ENCODE results near the gene CEP57.
"Not testable (repeated sequence)": the region's sequence is repeated elsewhere in the genome, so short reads cannot be mapped to it uniquely, and the experiment has no call there.

CEP57 gene

DNA sequence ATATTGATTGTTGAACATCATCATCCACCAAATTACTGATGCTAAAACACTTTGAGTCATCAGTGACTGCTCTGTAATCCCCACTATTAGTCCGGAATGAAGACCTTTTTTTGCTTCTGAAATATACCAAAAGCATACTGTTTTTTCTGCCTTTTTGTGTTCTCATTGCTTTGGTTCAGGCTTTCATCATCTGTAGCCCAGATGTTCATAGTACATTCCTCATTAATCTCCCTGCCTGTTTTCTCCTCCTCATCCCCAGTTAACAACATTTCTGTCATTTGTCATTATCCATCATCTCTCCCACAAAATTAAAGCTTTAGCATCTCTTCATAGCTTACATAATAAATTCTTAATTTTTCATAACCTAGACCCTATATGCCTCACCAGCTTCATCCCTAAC lies 9.2 kb downstream of the CEP57 start:
- no peak for DNase-seq

DNA sequence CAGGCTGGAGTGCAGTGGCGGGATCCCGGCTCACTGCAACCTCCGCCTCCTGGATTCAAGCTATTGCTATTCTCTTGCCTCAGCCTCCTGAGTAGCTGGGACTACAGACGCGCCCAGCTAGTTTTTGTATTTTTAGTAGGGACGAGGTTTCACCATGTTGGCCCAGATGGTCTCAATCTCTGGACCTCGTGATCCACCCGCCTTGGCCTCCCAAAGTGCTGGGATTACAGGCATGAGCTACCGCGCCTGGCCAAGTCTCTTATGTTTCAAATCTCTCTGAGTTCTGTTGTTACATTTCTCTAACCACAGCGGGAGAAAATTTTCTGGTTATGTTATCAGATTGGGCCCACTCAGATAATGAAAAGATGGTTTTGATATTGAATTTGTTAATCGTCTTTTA lies 10.1 kb downstream of the CEP57 start:
- DNase-seq = no peak

GRCh38 chr11:95802806-95803205 lies 12.5 kb downstream of the CEP57 start:
- DNase-seq = no peak

GRCh38 chr11:95803973-95804372 lies 13.7 kb downstream of the CEP57 start:
- no peak for DNase-seq

DNA sequence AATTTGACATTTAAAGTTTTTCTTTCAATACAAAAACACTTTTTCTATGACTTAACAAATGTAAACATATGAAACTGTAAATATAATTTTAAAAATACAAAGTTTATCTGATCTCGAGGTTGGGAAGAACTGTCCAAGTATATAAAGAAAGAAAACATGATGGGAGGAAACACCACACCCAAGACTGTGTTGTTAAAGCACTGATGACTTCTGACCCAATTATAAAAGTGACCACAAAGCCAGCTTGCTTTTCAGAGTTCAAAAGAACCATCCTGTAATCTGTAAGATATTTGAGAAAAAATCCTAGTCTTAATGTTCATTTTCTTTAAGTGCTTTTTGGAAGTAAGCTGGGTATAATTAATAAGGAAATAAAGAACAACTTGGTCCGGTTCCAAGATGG lies 15.6 kb downstream of the CEP57 start:
- no peak for DNase-seq

DNA sequence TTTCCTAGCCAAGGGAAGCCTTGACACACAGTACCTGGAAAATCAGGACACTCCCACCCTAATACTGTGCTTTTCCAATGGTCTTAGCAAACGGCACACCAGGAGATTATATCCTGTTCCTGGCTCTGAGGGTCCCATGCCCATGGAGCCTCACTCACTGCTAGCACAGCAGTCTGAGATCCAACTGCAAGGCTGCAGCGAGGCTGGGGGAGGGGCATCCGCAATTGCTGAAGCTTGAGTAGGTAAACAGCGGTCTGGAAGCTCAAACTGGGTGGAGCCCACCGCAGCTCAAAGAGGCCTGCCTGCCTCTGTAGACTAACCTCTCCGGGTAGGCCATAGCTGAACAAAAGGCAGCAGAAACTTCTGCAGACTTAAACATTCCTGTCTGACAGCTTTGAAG lies 16.2 kb downstream of the CEP57 start:
- not testable (repeated sequence) for DNase-seq

DNA sequence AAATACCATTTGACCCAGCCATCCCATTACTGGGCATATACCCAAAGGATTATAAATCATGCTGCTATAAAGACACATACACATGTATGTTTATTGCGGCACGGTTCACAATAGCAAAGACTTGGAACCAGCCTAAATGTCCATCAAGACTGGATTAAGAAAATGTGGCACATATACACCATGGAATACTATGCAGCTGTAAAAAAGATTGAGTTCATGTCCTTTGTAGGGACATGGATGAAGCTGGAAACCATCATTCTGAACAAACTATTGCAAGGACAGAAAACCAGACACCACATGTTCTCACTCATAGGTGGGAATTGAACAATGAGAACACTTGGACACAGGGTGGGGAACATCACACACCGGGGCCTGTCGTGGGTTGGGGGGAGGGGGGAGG lies 20.8 kb downstream of the CEP57 start:
- not testable (repeated sequence) for DNase-seq

DNA sequence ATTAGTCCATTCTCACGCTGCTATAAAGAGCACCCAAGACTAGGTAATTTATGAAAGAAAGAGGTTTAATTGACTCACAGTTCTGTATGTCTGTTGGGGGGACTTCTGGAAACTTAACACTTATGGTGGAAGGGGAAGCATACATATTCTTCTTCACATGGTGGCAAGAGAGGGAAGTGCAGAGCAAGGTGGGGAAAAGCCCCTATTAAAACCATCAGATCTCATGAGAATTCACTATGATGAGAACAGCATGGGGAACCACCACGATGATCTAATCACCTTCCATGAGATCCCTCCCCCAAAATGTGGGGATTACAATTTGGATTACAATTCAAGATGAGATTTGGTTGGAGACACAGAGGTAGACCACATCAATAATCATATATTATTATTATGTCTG lies 25.7 kb downstream of the CEP57 start:
- no peak for DNase-seq

DNA sequence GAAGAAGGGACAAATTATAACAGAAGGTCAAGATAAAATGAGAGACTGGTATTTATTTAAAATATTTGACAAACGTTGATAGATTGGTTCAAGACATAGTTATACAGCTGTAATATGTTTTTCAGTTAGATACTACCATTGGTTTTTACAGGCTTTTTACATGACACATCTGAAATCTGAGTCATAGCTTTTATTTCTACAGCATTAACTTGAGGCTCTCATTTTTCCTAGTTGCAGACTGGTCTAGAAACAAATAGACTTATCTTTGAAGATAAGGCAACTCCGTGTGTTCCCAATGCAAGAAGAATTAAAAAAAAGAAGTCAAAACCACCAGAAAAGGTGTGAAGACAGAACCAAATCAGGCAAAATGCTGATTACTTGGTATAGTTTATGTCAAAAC lies 31.3 kb downstream of the CEP57 start:
- DNase-seq = no peak

GRCh38 chr11:95827696-95828095 lies 37.4 kb downstream of the CEP57 start:
- DNase-seq = no peak

- no peak for DNase-seq
Observed at GRCh38 chr11:95829580-95830259, 39.4 kb downstream of the CEP57 start.

DNA sequence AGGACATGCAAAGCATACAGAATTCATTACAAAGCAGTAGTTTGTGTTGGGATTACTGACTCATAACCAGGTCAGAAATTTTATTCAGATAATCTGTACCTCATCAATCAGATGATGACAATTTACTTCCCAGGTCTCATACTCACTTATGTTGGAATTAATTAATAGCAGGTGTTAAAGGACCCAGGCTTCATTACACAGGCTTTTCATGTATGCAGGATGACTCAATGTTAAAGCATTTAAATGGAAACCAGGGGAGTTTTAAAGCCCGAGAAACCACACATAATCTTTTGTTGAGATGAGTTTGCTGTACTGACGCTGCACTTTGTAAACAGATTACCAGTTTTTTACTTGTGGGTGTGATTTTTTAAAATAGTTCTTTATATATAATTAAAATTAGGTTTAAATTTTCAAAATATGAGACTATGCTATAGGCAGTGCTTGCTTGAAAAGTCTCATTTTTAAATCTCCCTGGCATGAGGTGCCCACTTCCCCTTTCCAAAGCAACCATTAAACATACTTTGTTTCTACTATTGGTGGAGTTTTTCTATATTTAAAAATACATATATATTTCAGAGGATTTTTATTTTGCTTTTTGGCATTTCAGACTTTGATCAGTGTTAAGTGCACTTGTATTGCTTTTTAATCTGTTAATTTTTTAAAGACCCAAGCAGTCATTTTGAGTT lies 41.0 kb downstream of the CEP57 start:
- no peak for DNase-seq

DNA sequence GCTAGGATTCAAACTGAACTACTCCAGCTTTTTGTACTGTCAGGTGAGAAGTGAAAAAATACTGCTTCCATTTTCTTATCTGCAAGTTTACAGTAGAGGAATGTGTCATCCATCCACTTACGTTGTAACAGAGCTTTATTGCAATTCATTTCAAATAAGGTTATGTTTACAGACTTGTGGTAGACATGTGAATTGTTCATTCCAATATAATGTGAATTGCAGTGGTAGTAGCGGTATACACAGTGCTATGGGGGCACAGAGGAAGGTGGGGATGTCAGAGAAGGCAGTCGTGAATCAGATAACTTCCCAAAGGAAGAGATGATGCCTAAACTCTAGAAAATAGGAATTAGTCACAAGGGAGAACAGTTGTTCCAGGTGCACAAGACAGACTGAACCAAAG lies 42.5 kb downstream of the CEP57 start:
- no peak for DNase-seq

GRCh38 chr11:95833378-95833777 lies 43.1 kb downstream of the CEP57 start:
- no peak for DNase-seq

GRCh38 chr11:95835351-95835750 lies 45.1 kb downstream of the CEP57 start:
- DNase-seq = no peak

GRCh38 chr11:95835768-95836488 lies 45.6 kb downstream of the CEP57 start:
- DNase-seq = peak; percentile 65

DNA sequence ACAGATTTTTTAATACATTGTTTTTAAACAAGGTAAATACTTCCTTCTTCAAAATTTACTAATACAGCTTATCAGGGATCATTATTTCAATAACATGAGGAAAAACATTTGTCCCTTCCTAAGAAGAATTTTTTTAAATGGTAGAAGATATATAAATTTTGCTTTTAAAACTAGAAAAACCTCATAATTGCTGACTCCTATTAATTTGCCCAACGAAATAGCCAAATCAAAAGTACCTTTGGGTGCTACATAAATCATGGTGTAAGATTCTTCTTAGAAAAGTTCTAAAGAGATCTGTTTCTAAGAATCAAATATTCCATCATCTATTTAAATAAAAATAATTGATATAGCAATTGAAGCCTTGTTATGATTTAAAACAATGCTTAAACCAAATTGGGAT lies 54.9 kb downstream of the CEP57 start:
- DNase-seq = no peak

DNA sequence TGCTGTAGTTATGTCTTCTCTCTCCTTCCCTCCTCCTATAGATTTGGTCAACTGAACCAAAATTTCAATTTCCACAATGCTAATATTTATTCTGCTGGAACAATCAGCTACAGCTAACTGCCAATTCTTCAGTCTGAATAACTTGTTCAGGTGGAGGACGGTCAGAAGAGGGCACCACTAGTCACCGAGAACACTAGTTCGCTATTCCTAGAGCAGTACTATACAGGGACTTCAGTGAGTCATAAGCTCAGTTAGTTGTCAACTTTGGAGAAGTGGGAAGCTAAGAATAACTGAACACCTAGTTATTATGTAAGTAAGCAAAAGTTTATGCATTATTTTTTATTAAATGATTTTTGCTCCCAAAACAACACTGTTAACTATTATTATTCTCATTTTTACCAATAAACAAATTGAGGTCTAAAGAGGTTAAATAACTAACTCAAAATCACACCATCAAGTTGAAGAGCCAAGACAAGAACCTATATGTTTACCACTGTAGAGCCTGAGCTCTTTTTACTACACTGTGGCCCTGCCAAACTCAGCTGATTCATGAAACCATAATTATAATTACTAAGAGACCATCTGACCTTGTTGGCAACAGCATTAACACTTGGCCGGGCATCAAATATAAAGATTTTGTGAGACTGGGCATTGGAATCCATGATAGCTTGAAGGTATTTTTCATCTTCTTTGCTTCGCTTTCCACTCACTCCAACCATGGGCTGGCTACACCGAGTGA lies 59.0 kb downstream of the CEP57 start:
- DNase-seq = no peak

DNA sequence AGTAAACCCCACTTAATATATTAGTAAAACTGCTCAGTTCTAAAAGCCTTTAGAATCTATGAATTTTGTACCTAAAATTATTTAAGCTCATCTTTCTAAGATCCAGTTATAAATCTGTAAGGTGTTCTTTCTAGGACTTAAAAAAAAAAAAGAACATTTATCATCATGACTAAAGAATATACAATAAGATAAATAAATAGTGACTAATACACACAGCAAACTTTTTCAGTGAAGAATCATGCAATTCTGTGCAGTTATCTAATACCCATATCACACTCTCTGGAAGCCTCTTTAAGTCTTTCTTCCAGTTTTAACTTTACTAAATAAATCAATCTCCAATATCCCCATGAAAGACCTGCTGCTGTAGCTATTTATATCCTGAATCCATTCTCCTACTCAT lies 59.8 kb downstream of the CEP57 start:
- no peak for DNase-seq

GRCh38 chr11:95853138-95853537 lies 62.8 kb downstream of the CEP57 start:
- DNase-seq = no peak

DNA sequence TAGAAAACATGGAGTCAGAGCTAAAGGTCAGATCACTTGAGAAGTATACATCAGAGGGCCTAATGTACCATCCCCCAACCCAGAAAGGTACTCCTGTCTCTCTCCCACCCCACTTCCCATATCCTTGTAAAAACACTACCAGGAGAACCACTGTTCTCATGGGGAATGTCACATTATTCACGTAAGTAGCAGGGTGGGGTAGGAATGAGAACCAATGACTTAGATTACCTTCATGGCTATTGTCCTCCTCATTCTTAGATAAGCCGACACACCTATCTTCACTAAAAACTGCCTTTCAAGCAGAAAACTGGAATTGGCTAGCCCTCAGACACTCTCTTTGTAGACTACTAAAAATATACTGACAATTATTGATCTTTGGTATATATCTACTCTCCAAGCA lies 63.6 kb downstream of the CEP57 start:
- no peak for DNase-seq

DNA sequence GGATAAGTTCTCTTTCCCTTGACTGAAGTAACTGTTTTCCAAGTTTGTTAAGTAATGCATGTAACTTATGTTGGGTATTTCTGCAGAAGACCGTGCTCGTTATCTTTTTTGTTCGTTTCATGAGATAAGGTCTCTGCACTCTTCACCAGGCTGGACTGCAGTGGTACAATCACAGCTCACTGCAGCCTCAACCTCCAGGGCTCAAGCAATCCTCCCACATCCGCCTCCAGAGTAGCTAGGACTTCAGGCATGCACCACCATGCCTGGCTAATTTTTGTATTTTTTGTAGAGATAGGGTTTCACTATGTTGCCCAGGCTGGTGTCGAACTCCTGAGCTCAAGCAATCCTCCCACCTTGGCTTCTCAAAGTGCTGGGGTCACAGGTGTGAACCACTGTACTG lies 64.1 kb downstream of the CEP57 start:
- DNase-seq = not testable (repeated sequence)

- DNase-seq = not testable (repeated sequence)
Observed at GRCh38 chr11:95860024-95860423, 69.7 kb downstream of the CEP57 start.
